ENCODE results near the gene TKT.

Gene TKT

GRCh38 chr3:53175613-53176540 lies 79.9 kb downstream of the TKT start:
- ATAC-seq (no peak), DNase-seq (no peak)
- H3K9me3 Mint-ChIP-seq, result no peaks in the 10 kb centered on the region
- peaks cover 20% of the 10 kb centered on the region for H3K4me1 Mint-ChIP-seq
- no peaks in the 10 kb centered on the region for H3K27me3 Mint-ChIP-seq
- H3K27ac Mint-ChIP-seq, result no peak overlapping the region
- H3K4me3 Mint-ChIP-seq, result no peak overlapping the region

Measured in stimulated activated naive CD8-positive, alpha-beta T cell treated with anti-CD3 and anti-CD28 coated beads, Interleukin-15, amount 100 ng/mL, for 72 hours (primary cell).